Colonic mucosa (tissue), 4 donors: ENCODE measurements around the gene RIT1. TPM values are rescaled to one million over a fixed set of nuclear protein-coding genes. Genes with fewer than 3 reads are reported as not detected.

Experiments
- DNase-seq: peaks from one replicate; pipeline ENCODE4 v3.0.0-alpha.2; 2020
- H3K27ac ChIP-seq: fragments of 200-600 bp; one replicate; pipeline ENCODE4 v1.8.0; 2021
- H3K27me3 ChIP-seq: fragments of 200-600 bp; one replicate; pipeline ENCODE4 v1.8.0; 2021
- H3K36me3 ChIP-seq: fragments of 200-600 bp; one replicate; pipeline ENCODE4 v1.8.0; 2021
- H3K4me1 ChIP-seq: fragments of 200-600 bp; one replicate; pipeline ENCODE4 v1.8.0; 2021; ENCODE audit warnings: mild to moderate bottlenecking
- H3K4me3 ChIP-seq: fragments of 200-600 bp; one replicate; pipeline ENCODE4 v1.8.0; 2021
- H3K9ac ChIP-seq, 2 donors: one replicate each; pipeline ENCODE4 v1.7.0; 2013; ENCODE audit warnings: control low read depth in 2 of 2, low read depth in 2 of 2, low read length in 2 of 2
- H3K9me3 ChIP-seq: fragments of 200-600 bp; one replicate; pipeline ENCODE4 v1.8.0; 2021
- intact Hi-C: fragments of 100-400 bp; cut with DNase I; formaldehyde crosslinking; loops from one replicate; pipeline ENCODE4 v1.14.1; 2022
- total RNA-seq, 2 donors: library from RNA; stranded (reverse); fragmentation: NEBNext Ultra II Directional in 1 of 2; extraction: Animal tissue kit (Norgen Biotek cat#: 25700) in 1 of 2; gene quantifications; one replicate each; pipeline ENCODE4 v1.2.1, GENCODE V29; 2021
- TF ChIP-seq, protein P1 (sequence below): fragments of 200-600 bp; IDR thresholded peaks from one replicate; pipeline ENCODE4 v1.8.0; 2022; ENCODE audit warnings: antibody characterized with exemption, mild to moderate bottlenecking
- donor health status: healthy.
- donor health status: DM: no; HTN: no; CAD: no.
- donor health status: DM: no; HTN: no; CAD: no.

The RIT1 gene
- total RNA-seq, 2 donors from 2014 or later = 14.6 to 51.7 TPM

GRCh38 chr1:155919801-155920200 lies 8.7 kb upstream of the RIT1 start:
- Histone ChIP-seq H3K27ac (no peak overlapping the region), H3K36me3 (peaks cover 27% of the 10 kb centered on the region), H3K4me3 (no peak overlapping the region), H3K27me3 (no peaks in the 10 kb centered on the region), H3K9ac (no peak overlapping the region), H3K4me1 (no peaks in the 10 kb centered on the region), H3K9me3 (no peaks in the 10 kb centered on the region)
- TF ChIP-seq, protein P1, sequence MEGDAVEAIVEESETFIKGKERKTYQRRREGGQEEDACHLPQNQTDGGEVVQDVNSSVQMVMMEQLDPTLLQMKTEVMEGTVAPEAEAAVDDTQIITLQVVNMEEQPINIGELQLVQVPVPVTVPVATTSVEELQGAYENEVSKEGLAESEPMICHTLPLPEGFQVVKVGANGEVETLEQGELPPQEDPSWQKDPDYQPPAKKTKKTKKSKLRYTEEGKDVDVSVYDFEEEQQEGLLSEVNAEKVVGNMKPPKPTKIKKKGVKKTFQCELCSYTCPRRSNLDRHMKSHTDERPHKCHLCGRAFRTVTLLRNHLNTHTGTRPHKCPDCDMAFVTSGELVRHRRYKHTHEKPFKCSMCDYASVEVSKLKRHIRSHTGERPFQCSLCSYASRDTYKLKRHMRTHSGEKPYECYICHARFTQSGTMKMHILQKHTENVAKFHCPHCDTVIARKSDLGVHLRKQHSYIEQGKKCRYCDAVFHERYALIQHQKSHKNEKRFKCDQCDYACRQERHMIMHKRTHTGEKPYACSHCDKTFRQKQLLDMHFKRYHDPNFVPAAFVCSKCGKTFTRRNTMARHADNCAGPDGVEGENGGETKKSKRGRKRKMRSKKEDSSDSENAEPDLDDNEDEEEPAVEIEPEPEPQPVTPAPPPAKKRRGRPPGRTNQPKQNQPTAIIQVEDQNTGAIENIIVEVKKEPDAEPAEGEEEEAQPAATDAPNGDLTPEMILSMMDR = no peak
- DNase-seq = no peak
- intact Hi-C loops = no loop called here

DNA sequence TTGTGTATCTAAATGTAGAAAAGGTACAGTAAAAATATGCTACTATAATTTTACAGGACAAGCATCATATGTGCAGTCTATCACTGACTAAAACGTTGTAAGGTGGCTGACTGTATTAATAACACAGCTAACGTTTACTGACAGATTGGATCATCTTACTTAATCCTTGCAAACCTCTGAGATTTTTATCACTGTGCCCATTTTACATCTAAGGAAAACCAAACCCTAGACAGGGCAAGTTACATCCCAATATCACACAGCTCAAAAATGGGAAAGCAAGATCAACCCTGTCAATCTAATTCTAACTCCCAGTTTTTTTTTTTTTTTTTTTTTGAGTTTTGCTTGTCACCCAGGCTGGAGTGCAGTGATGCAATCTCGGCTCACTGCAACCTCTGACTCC lies 7.5 kb upstream of the RIT1 start:
- Histone ChIP-seq H3K4me3 (no peak overlapping the region), H3K36me3 (peaks cover 31% of the 10 kb centered on the region), H3K9me3 (no peaks in the 10 kb centered on the region), H3K27ac (no peak overlapping the region), H3K27me3 (no peaks in the 10 kb centered on the region), H3K9ac (no peak overlapping the region), H3K4me1 (no peaks in the 10 kb centered on the region)
- intact Hi-C loops = no loop called here
- no peak for DNase-seq
- TF ChIP-seq, protein P1 = no peak

DNA sequence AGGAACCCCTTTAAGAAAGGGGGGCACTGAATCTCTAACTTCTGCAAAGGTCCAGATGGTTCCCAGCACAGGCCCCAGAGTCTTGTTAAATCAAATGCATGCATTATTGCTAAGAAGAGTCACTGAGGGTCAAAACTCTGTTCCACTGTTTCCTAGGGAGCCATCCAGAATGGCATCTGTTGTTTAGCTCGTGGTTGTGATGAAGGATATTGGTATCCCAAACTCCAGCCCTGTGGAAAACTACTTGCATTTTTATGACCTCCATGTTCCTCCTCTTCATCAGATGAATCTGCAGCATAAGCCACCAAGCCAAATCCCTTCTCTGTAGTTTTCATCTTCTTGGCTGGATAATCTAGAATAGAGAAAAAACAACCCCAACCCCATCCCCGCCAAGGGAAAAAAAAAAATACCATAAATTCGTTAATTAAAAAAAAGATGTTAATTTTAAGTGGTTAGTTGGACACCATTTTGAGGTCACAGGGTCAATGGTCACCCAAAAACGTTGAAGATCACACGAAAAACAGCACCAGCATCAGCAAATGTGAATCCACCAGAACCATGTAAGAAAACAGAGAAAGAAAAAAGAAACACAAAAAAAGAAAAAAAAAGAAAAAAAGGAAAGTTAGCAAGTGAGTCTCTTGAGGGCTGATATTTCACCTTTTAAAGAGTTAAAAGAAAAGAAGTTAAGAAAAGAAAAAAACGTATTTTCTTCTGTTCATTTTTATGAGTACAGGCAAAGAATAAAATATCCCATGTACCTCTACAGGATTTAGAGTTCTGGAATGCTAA lies 3.0 kb upstream of the RIT1 start:
- no peaks in the 10 kb centered on the region for H3K9me3 ChIP-seq
- DNase-seq = no peak
- H3K4me1 ChIP-seq = no peaks in the 10 kb centered on the region
- no peak overlapping the region for H3K9ac ChIP-seq
- H3K27ac ChIP-seq = no peak overlapping the region
- H3K4me3 ChIP-seq = no peak overlapping the region
- peaks cover 22% of the 10 kb centered on the region for H3K36me3 ChIP-seq
- intact Hi-C loops = no loop called here
- TF ChIP-seq, protein P1 = no peak
- no peaks in the 10 kb centered on the region for H3K27me3 ChIP-seq

- peaks cover 18% of the 10 kb centered on the region for H3K36me3 ChIP-seq
- DNase-seq = peak; percentile 33
- H3K27ac ChIP-seq = peak overlapping the region; percentile 91
- no peaks in the 10 kb centered on the region for H3K9me3 ChIP-seq
- intact Hi-C loops = no loop called here
- no peak overlapping the region for H3K4me3 ChIP-seq
- H3K4me1 ChIP-seq = no peaks in the 10 kb centered on the region
- TF ChIP-seq, protein P1 = no peak
- H3K27me3 ChIP-seq = no peaks in the 10 kb centered on the region
- H3K9ac ChIP-seq = peak overlapping the region in 1 of 2 donors; percentile 86
These were observed 947 bp upstream of the RIT1 start for GRCh38 chr1:155912056-155912536.

DNA sequence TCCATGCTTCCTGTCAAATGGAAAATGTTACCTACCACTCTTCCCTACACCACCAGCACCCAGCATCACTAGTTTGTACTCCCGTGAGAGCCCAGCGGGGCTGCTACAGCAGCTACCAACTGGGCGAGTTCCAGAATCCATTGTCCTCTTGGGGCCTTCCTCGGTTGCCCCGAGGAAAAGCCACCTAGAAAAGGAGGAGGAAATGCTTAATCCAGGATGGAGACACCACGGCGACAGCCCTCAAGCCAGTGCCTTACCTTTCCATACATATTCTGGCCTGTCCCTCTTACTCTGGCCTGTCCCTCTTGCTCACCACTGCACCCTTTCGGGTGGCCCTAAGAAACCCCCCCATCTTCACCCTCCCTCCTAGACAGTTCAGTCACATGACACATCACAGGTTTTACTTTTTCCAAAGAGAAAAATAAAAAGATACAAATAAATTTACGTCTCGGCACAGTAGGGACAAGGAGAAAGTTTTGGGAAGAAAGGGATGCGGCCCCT lies 478 bp downstream of the RIT1 start:
- Histone ChIP-seq H3K27ac (peak overlapping the region; percentile 91), H3K9me3 (no peaks in the 10 kb centered on the region), H3K9ac (peak overlapping the region; percentile 52 to 86), H3K36me3 (peaks cover 13% of the 10 kb centered on the region), H3K4me3 (peak overlapping the region; percentile 66), H3K27me3 (no peaks in the 10 kb centered on the region), H3K4me1 (no peaks in the 10 kb centered on the region)
- intact Hi-C loops = no loop called here
- TF ChIP-seq, protein P1 = no peak
- DNase-seq = peak; percentile 29
